ENCODE data around the gene DHRS12.
"Not testable (repeated sequence)": the region's sequence is repeated elsewhere in the genome, so short reads cannot be mapped to it uniquely, and the experiment has no call there.

DHRS12 gene

GRCh38 chr13:51825681-51826254 lies 21.8 kb upstream of the DHRS12 start:
- 0 out of 2 replicates have a peak overlapping the region, but pooled peaks have one; percentile 14 for H3K27ac ChIP-seq
- TF ChIP-seq CTCF (conservative IDR thresholded peaks at IDR 0.05), result no peak

GRCh38 chr13:51825165-51825592 lies 21.2 kb upstream of the DHRS12 start:
- no peak for TF ChIP-seq CTCF (conservative IDR thresholded peaks at IDR 0.05)
- H3K27ac ChIP-seq, result no peak overlapping the region

- H3K27ac ChIP-seq, result not testable (repeated sequence)
Observed at GRCh38 chr13:51824712-51825111, 20.7 kb upstream of the DHRS12 start.

- no peak overlapping the region for H3K27ac ChIP-seq
- TF ChIP-seq CTCF (conservative IDR thresholded peaks at IDR 0.05), result no peak
Observed at GRCh38 chr13:51823863-51824262, 19.9 kb upstream of the DHRS12 start.

GRCh38 chr13:51823359-51823758 lies 19.4 kb upstream of the DHRS12 start:
- H3K27ac ChIP-seq, result no peak overlapping the region
- TF ChIP-seq CTCF (conservative IDR thresholded peaks at IDR 0.05), result no peak

GRCh38 chr13:51822106-51822815 lies 18.3 kb upstream of the DHRS12 start:
- no peak overlapping the region for H3K27ac ChIP-seq
- TF ChIP-seq CTCF (conservative IDR thresholded peaks at IDR 0.05), result no peak

- no peak overlapping the region for H3K27ac ChIP-seq
- no peak for TF ChIP-seq CTCF (conservative IDR thresholded peaks at IDR 0.05)
Observed at GRCh38 chr13:51821606-51822005, 17.6 kb upstream of the DHRS12 start.

- H3K27ac ChIP-seq, result no peak overlapping the region
- no peak for TF ChIP-seq CTCF (conservative IDR thresholded peaks at IDR 0.05)
Observed at GRCh38 chr13:51820016-51820597, 16.1 kb upstream of the DHRS12 start.

Data from VCaP (cell line).